H9 (cell line): ENCODE measurements around the gene SHPK. TPM values are rescaled to one million over a fixed set of nuclear protein-coding genes. Genes with fewer than 3 reads are reported as not detected.

Experiments used
- DNase-seq: peaks from one replicate; pipeline ENCODE4 v3.0.0-alpha.2; 2017
- H2AFZ ChIP-seq: one replicate; pipeline ENCODE4 v1.6.1; 2013; ENCODE audit warnings: mild to moderate bottlenecking, low read length, control low read depth, moderate library complexity
- H2AK5ac ChIP-seq: 2 replicates; pipeline ENCODE4 v1.6.1; 2013; ENCODE audit warnings: low read length, control low read depth, mixed read lengths; ENCODE audit not compliant: insufficient read length
- H2BK120ac ChIP-seq: one replicate; pipeline ENCODE4 v1.6.1; 2013; ENCODE audit warnings: low read depth, mild to moderate bottlenecking, low read length, control low read depth, inconsistent platforms; ENCODE audit not compliant: poor library complexity, severe bottlenecking
- H2BK12ac ChIP-seq: 2 replicates; pipeline ENCODE4 v1.6.1; 2013; ENCODE audit warnings: low read length, control low read depth, mixed read lengths, low read depth; ENCODE audit not compliant: insufficient read length
- H2BK15ac ChIP-seq: 2 replicates; pipeline ENCODE4 v1.6.1; 2013; ENCODE audit warnings: low read depth, low read length, control low read depth
- H2BK20ac ChIP-seq: one replicate; pipeline ENCODE4 v1.6.1; 2013; ENCODE audit warnings: low read depth, mild to moderate bottlenecking, low read length, control low read depth, inconsistent platforms; ENCODE audit not compliant: poor library complexity, severe bottlenecking
- H2BK5ac ChIP-seq: 2 replicates; pipeline ENCODE4 v1.6.1; 2013; ENCODE audit warnings: low read length, control low read depth, mixed read lengths; ENCODE audit not compliant: insufficient read length
- H3K14ac ChIP-seq: 2 replicates; pipeline ENCODE4 v1.6.1; 2013; ENCODE audit warnings: low read length, control low read depth; ENCODE audit not compliant: insufficient read depth
- H3K18ac ChIP-seq: 2 replicates; pipeline ENCODE4 v1.6.1; 2013; ENCODE audit warnings: low read depth, mild to moderate bottlenecking, mixed read lengths, low read length, control low read depth; ENCODE audit not compliant: insufficient read length
- H3K23ac ChIP-seq: 2 replicates; pipeline ENCODE4 v1.6.1; 2013; ENCODE audit warnings: low read length, control low read depth, mixed read lengths, low read depth; ENCODE audit not compliant: insufficient read length
- H3K23me2 ChIP-seq: 2 replicates; pipeline ENCODE4 v1.6.1; 2013; ENCODE audit warnings: low read depth, mild to moderate bottlenecking, mixed read lengths, low read length, control low read depth; ENCODE audit not compliant: insufficient read length, poor library complexity, severe bottlenecking
- H3K27ac ChIP-seq: 2 replicates; pipeline ENCODE4 v1.5.1; 2013; ENCODE audit warnings: low read length, control low read depth, mixed read lengths, low read depth; ENCODE audit not compliant: insufficient read length
- H3K27me3 ChIP-seq: 2 replicates; pipeline ENCODE4 v1.6.1; 2013; ENCODE audit warnings: low read length, control low read depth, inconsistent platforms; ENCODE audit not compliant: insufficient read depth
- H3K4ac ChIP-seq: 2 replicates; pipeline ENCODE4 v1.6.1; 2013; ENCODE audit warnings: low read depth, mild to moderate bottlenecking, control low read depth, inconsistent platforms, low read length, moderate library complexity
- H3K4me1 ChIP-seq: 2 replicates; pipeline ENCODE4 v1.6.1; 2013; ENCODE audit warnings: low read length, control low read depth, inconsistent platforms; ENCODE audit not compliant: insufficient read depth
- H3K4me2 ChIP-seq: 2 replicates; pipeline ENCODE4 v1.6.1; 2013; ENCODE audit warnings: low read length, control low read depth, mixed read lengths; ENCODE audit not compliant: insufficient read length, insufficient read depth
- H3K56ac ChIP-seq: 2 replicates; pipeline ENCODE4 v1.6.1; 2013; ENCODE audit warnings: low read depth, mild to moderate bottlenecking, mixed read lengths, low read length, control low read depth; ENCODE audit not compliant: insufficient read length
- H3K79me1 ChIP-seq: 2 replicates; pipeline ENCODE4 v1.6.1; 2013; ENCODE audit warnings: low read depth, mild to moderate bottlenecking, moderate library complexity, low read length, control low read depth, inconsistent platforms; ENCODE audit not compliant: insufficient read depth, poor library complexity, severe bottlenecking
- H3K79me2 ChIP-seq: 2 replicates; pipeline ENCODE4 v1.6.1; 2013; ENCODE audit warnings: low read length, control low read depth, inconsistent platforms; ENCODE audit not compliant: insufficient read depth
- H3K9ac ChIP-seq: 2 replicates; pipeline ENCODE4 v1.6.1; 2013; ENCODE audit warnings: low read length, control low read depth, mixed read lengths; ENCODE audit not compliant: insufficient read length; ENCODE audit errors: extremely low read depth
- H3K9me3 ChIP-seq: one replicate; pipeline ENCODE4 v1.6.1; 2013; ENCODE audit warnings: low read depth, low read length, inconsistent platforms; ENCODE audit not compliant: control insufficient read depth
- H3T11ph ChIP-seq: one replicate; pipeline ENCODE4 v1.6.1; 2013; ENCODE audit warnings: mild to moderate bottlenecking, low read length, control low read depth, inconsistent platforms
- H4K20me1 ChIP-seq: one replicate; pipeline ENCODE4 v1.6.1; 2013; ENCODE audit not compliant: control insufficient read depth, insufficient read length, insufficient read depth
- H4K5ac ChIP-seq: 2 replicates; pipeline ENCODE4 v1.6.1; 2013; ENCODE audit warnings: low read depth, mild to moderate bottlenecking, mixed read lengths, low read length, control low read depth; ENCODE audit not compliant: insufficient read length
- H4K8ac ChIP-seq: replicated peaks from 2 replicates; pipeline ENCODE4 v1.6.1; 2013; ENCODE audit warnings: low read length, control low read depth, mixed read lengths, low read depth; ENCODE audit not compliant: insufficient read length
- H4K91ac ChIP-seq: 2 replicates; pipeline ENCODE4 v1.6.1; 2013; ENCODE audit warnings: low read depth, mild to moderate bottlenecking, moderate library complexity, mixed read lengths, low read length, control low read depth; ENCODE audit not compliant: insufficient read length
- H3K27ac Mint-ChIP-seq, 3 experiments: 2 replicates in 2 of 3; 3 replicates in 1 of 3; pipeline ENCODE4 v1.8.0; 2020 to 2021; ENCODE audit warnings: mixed read lengths in 3 of 3, mild to moderate bottlenecking in 1 of 3, moderate library complexity in 1 of 3
- H3K27me3 Mint-ChIP-seq: 2 replicates; pipeline ENCODE4 v1.8.0; 2021; ENCODE audit warnings: low read depth, mild to moderate bottlenecking, moderate library complexity, mixed read lengths
- H3K36me3 Mint-ChIP-seq, 3 experiments: 2 replicates in 2 of 3; 3 replicates in 1 of 3; pipeline ENCODE4 v1.8.0; 2020 to 2021; ENCODE audit warnings: low read depth in 3 of 3, mixed read lengths in 3 of 3; ENCODE audit not compliant: insufficient read depth in 1 of 3
- H3K4me1 Mint-ChIP-seq, 2 experiments: 2 replicates each; pipeline ENCODE4 v1.8.0; 2020; ENCODE audit warnings: mixed read lengths in 2 of 2
- H3K4me3 Mint-ChIP-seq, 2 experiments: 2 replicates in 1 of 2; 3 replicates in 1 of 2; pipeline ENCODE4 v1.8.0; 2020 to 2021; ENCODE audit warnings: mild to moderate bottlenecking in 2 of 2, mixed read lengths in 2 of 2, moderate library complexity in 1 of 2
- H3K9me3 Mint-ChIP-seq, 2 experiments: 2 replicates in 1 of 2; 3 replicates in 1 of 2; pipeline ENCODE4 v1.8.0; 2020; ENCODE audit warnings: mild to moderate bottlenecking in 2 of 2, mixed read lengths in 2 of 2, moderate library complexity in 1 of 2
- CTCF ChIP-seq: fragments of 200-600 bp; sonication (generic); conservative IDR thresholded peaks from 3 replicates; pipeline ENCODE4 v1.8.0; 2021; ENCODE audit warnings: antibody characterized with exemption, mild to moderate bottlenecking
- WGBS: extraction: QIAGEN DNeasy Blood & Tissue Kit; methylation state at CpG from one replicate; pipeline ENCODE4 v1.1.7; 2013; ENCODE audit warnings: missing lambda C conversion rate, low lambda C conversion rate, mixed read lengths; ENCODE audit not compliant: insufficient read length; ENCODE audit errors: extremely low coverage; 5-methylcytosine and 5-hydroxymethylcytosine counted together
- total RNA-seq: library from RNA; stranded (reverse); gene quantifications from 2 replicates; pipeline ENCODE4 v1.2.1, GENCODE V29; 2021

SHPK gene
- total RNA-seq, 1 experiment from 2014 or later = 27.0 TPM

- Histone ChIP-seq H3K27ac (no peak overlapping the region), H3K4me1 (no peaks in the 10 kb centered on the region), H3T11ph (no peak overlapping the region), H4K91ac (no peak overlapping the region), H3K14ac (no peak overlapping the region), H3K79me2 (no peaks in the 10 kb centered on the region), H3K23ac (no peak overlapping the region), H2BK20ac (no peak overlapping the region), H3K79me1 (no peaks in the 10 kb centered on the region), H2AFZ (no peak overlapping the region), H3K4me2 (no peak overlapping the region), H3K18ac (no peak overlapping the region), H3K4ac (no peak overlapping the region), H4K5ac (no peak overlapping the region), H2AK5ac (no peak overlapping the region), H3K9me3 (no peaks in the 10 kb centered on the region), H4K20me1 (no peaks in the 10 kb centered on the region), H3K56ac (no peak overlapping the region), H2BK12ac (no peak overlapping the region), H2BK5ac (no peak overlapping the region), H4K8ac (no peak overlapping the region), H3K23me2 (no peaks in the 10 kb centered on the region), H2BK15ac (no peak overlapping the region), H3K27me3 (no peaks in the 10 kb centered on the region), H2BK120ac (no peak overlapping the region), H3K9ac (no peak overlapping the region)
- Mint-ChIP-seq H3K4me1 (peaks cover 8 to 12% of the 10 kb centered on the region in 2 experiments), H3K36me3 (peaks cover 0 to 9% (median 0%) of the 10 kb centered on the region in 3 experiments; a peak in 4 of 7 replicates), H3K27ac (0 out of 7 replicates have a peak overlapping the region, but pooled peaks of 1 of the 3 experiments have one; percentile 28), H3K9me3 (no peaks in the 10 kb centered on the region), H3K27me3 (no peaks in the 10 kb centered on the region), H3K4me3 (no peak overlapping the region)
- no CpG with 5 or more reads among the region's 11 CpGs for WGBS
- DNase-seq = peak; percentile 27
- TF ChIP-seq CTCF = no peak
Observed at GRCh38 chr17:3655766-3656165, 19.7 kb upstream of the SHPK start.
